Measurements from ENCODE around the gene PBOV1.

DNA sequence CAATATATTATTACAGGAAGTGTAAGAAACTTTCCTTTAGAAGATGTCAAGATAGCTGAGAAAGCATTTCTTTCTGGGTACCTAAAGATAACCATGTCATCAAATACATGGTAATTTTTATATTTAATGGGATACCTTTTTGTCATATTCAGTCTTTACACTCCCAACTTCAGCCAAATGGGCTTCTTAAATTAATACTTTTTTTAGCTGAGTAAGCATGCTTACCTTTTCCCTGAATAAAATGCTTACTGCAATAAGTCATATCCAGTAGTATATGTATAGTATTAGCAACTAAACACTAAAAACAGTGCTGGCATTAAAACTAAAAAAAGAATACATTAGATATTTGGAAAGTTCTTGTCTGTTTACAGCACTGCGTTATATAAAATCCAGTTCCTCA, 17.4 kb upstream of the PBOV1 start:
- no peak for TF ChIP-seq EP300 (IDR thresholded peaks at IDR 0.05)
- no peak for TF ChIP-seq POLR2A (IDR thresholded peaks at IDR 0.05)
- TF ChIP-seq, protein P1, sequence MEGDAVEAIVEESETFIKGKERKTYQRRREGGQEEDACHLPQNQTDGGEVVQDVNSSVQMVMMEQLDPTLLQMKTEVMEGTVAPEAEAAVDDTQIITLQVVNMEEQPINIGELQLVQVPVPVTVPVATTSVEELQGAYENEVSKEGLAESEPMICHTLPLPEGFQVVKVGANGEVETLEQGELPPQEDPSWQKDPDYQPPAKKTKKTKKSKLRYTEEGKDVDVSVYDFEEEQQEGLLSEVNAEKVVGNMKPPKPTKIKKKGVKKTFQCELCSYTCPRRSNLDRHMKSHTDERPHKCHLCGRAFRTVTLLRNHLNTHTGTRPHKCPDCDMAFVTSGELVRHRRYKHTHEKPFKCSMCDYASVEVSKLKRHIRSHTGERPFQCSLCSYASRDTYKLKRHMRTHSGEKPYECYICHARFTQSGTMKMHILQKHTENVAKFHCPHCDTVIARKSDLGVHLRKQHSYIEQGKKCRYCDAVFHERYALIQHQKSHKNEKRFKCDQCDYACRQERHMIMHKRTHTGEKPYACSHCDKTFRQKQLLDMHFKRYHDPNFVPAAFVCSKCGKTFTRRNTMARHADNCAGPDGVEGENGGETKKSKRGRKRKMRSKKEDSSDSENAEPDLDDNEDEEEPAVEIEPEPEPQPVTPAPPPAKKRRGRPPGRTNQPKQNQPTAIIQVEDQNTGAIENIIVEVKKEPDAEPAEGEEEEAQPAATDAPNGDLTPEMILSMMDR (IDR thresholded peaks at IDR 0.05) = no peak

All from tibial nerve (tissue), 4 donors.